Esophagus muscularis mucosa (tissue), 4 donors: Measurements from ENCODE around the gene PZP.

Experiments used
- EP300 ChIP-seq: sonication (generic); formaldehyde crosslinking; IDR thresholded peaks from one replicate; pipeline ENCODE4 v1.6.1; 2017; ENCODE audit warnings: antibody characterized with exemption
- POLR2AphosphoS5 ChIP-seq, 2 donors: sonication (generic); formaldehyde crosslinking; IDR thresholded peaks; one replicate each; pipeline ENCODE4 v1.6.1; 2017; ENCODE audit warnings: antibody characterized with exemption in 2 of 2
- TF ChIP-seq, protein P1 (sequence below), 3 experiments: fragments of 200-600 bp in 2 of 3; fragments of 450-650 bp in 1 of 3; sonication (generic) in 2 of 3; IDR thresholded peaks; one replicate each; pipeline ENCODE4 v1.5.1; 2017 to 2019; ENCODE audit warnings: antibody characterized with exemption in 3 of 3, mild to moderate bottlenecking in 2 of 3, moderate library complexity in 1 of 3

DNA sequence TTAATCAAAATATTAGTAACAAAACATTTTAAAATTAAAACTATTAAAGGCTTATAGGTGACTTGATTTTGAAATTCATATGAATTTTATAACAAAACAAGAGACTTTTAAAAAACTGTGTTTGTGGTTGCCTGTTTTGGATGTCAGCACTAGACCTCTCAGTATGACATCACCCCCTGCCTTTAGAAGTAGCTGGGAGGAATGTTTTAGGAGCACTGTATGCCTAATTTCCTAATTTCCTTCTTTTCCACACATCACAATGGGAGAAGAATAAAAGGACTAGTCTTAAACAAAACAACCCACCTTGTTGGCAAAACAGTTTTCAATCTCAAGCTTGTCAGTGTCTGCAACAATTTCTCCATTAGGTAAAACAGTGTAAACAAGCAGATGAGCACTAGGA lies 48.1 kb upstream of the PZP start:
- TF ChIP-seq, protein P1, sequence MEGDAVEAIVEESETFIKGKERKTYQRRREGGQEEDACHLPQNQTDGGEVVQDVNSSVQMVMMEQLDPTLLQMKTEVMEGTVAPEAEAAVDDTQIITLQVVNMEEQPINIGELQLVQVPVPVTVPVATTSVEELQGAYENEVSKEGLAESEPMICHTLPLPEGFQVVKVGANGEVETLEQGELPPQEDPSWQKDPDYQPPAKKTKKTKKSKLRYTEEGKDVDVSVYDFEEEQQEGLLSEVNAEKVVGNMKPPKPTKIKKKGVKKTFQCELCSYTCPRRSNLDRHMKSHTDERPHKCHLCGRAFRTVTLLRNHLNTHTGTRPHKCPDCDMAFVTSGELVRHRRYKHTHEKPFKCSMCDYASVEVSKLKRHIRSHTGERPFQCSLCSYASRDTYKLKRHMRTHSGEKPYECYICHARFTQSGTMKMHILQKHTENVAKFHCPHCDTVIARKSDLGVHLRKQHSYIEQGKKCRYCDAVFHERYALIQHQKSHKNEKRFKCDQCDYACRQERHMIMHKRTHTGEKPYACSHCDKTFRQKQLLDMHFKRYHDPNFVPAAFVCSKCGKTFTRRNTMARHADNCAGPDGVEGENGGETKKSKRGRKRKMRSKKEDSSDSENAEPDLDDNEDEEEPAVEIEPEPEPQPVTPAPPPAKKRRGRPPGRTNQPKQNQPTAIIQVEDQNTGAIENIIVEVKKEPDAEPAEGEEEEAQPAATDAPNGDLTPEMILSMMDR (IDR thresholded peaks at IDR 0.05): no peak
- TF ChIP-seq POLR2AphosphoS5 (IDR thresholded peaks at IDR 0.05): no peak
- no peak for TF ChIP-seq EP300
